RWPE2 (cell line): ENCODE measurements around the gene MCAM.

Source experiments
- ATAC-seq: fragments of 200-7000 bp; cut with Tn5 transposase; 3 replicates; pipeline ENCODE4 v1.9.1; 2021; ENCODE audit warnings: low read depth
- DNase-seq: peaks from one replicate; pipeline ENCODE4 v3.0.0-alpha.2; 2020; ENCODE audit warnings: low spot score
- H3K27ac ChIP-seq: fragments of 450-650 bp; 2 replicates; pipeline ENCODE4 v1.5.1; 2017; ENCODE audit warnings: mild to moderate bottlenecking; ENCODE audit not compliant: poor library complexity, severe bottlenecking
- H3K27me3 ChIP-seq: fragments of 250-450 bp; sonication (Bioruptor Pico); 2 replicates; pipeline ENCODE4 v1.5.1; 2021; ENCODE audit warnings: mild to moderate bottlenecking, moderate library complexity; ENCODE audit not compliant: insufficient read depth, poor library complexity, severe bottlenecking
- H3K36me3 ChIP-seq: fragments of 250-450 bp; sonication (Bioruptor Pico); 2 replicates; pipeline ENCODE4 v1.5.1; 2020; ENCODE audit warnings: low read depth, mild to moderate bottlenecking, moderate library complexity
- H3K4me1 ChIP-seq: fragments of 250-450 bp; sonication (Bioruptor Pico); 2 replicates; pipeline ENCODE4 v1.5.1; 2021; ENCODE audit warnings: mild to moderate bottlenecking, moderate library complexity; ENCODE audit not compliant: insufficient read depth, poor library complexity, severe bottlenecking
- H3K4me3 ChIP-seq: fragments of 250-450 bp; sonication (Bioruptor Pico); 2 replicates; pipeline ENCODE4 v1.5.1; 2021; ENCODE audit warnings: mild to moderate bottlenecking, moderate library complexity; ENCODE audit not compliant: severe bottlenecking
- H3K9me3 ChIP-seq: fragments of 250-450 bp; sonication (Bioruptor Pico); 2 replicates; pipeline ENCODE4 v1.5.1; 2021; ENCODE audit warnings: mild to moderate bottlenecking, moderate library complexity; ENCODE audit not compliant: severe bottlenecking
- TF ChIP-seq, protein P1 (sequence below): fragments of 450-650 bp; IDR thresholded peaks from one replicate; pipeline ENCODE4 v1.5.1; 2017; ENCODE audit warnings: mild to moderate bottlenecking, moderate library complexity; ENCODE audit not compliant: poor library complexity, severe bottlenecking

MCAM gene

DNA sequence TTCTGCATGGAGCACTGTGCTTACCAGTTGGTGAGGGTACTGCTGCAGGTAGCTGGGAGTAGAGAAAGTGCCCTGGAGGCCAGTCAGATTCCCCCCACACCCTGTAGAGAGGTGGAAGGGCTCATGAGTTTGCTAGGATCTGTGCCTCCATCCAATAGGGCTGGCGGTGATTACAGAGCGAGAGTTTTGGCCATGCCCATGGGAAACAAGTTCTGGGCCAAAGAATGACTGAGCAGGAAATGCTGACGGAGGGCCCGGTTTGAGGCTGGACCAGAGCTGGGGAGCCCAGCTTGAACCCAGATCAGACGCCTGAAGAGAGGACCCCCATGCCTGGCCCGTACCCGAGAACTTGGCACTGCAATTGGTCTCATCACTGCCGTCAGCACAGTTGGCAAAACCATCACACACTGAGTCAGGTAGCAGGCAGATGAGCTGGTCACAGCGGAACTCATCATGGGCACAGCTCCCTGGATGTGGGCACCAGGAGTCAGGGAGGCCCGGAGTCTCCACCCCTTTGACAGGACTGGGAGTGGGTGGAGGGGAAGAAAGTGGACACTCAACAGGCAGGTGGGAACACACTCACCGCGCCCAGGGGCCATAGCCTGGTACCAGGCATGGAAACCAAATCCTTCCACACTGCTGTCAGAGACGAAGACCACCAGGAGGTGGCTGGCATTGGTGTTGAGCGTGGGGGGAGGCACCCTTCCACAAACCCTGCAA is 27.5 kb upstream of the MCAM start:
- ATAC-seq (no peak), DNase-seq (no peak)
- H3K9me3 ChIP-seq = no peaks in the 10 kb centered on the region
- TF ChIP-seq, protein P1, sequence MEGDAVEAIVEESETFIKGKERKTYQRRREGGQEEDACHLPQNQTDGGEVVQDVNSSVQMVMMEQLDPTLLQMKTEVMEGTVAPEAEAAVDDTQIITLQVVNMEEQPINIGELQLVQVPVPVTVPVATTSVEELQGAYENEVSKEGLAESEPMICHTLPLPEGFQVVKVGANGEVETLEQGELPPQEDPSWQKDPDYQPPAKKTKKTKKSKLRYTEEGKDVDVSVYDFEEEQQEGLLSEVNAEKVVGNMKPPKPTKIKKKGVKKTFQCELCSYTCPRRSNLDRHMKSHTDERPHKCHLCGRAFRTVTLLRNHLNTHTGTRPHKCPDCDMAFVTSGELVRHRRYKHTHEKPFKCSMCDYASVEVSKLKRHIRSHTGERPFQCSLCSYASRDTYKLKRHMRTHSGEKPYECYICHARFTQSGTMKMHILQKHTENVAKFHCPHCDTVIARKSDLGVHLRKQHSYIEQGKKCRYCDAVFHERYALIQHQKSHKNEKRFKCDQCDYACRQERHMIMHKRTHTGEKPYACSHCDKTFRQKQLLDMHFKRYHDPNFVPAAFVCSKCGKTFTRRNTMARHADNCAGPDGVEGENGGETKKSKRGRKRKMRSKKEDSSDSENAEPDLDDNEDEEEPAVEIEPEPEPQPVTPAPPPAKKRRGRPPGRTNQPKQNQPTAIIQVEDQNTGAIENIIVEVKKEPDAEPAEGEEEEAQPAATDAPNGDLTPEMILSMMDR = no peak
- no peak overlapping the region for H3K4me3 ChIP-seq
- H3K4me1 ChIP-seq = no peaks in the 10 kb centered on the region
- no peak overlapping the region for H3K27ac ChIP-seq
- no peaks in the 10 kb centered on the region for H3K36me3 ChIP-seq
- H3K27me3 ChIP-seq = peaks cover 15% of the 10 kb centered on the region

DNA sequence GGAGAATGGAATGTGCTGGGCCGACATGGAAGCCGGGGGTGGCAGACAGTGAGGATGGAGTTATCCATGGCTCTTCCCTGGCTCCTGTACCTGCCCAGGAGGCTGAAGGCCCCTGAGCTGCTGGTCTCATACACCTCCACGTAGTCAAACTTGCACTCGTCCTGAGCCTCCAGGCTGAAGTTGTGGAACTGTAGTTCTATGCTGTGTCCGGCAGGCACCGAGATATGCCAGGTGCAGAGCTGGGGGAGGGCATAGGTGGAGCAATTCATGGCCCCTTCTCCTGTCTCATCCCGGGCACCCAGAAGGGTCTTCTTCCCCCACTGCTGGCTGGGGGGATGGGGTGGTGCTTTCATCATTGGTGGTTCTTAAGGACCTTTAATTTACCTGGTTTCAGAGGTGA is 26.8 kb upstream of the MCAM start:
- H3K27me3 ChIP-seq = peaks cover 15% of the 10 kb centered on the region
- no peak overlapping the region for H3K27ac ChIP-seq
- H3K36me3 ChIP-seq = no peaks in the 10 kb centered on the region
- no peak overlapping the region for H3K4me3 ChIP-seq
- ATAC-seq = no peak
- H3K9me3 ChIP-seq = no peaks in the 10 kb centered on the region
- H3K4me1 ChIP-seq = no peaks in the 10 kb centered on the region
- TF ChIP-seq, protein P1 = no peak
- DNase-seq = no peak

DNA sequence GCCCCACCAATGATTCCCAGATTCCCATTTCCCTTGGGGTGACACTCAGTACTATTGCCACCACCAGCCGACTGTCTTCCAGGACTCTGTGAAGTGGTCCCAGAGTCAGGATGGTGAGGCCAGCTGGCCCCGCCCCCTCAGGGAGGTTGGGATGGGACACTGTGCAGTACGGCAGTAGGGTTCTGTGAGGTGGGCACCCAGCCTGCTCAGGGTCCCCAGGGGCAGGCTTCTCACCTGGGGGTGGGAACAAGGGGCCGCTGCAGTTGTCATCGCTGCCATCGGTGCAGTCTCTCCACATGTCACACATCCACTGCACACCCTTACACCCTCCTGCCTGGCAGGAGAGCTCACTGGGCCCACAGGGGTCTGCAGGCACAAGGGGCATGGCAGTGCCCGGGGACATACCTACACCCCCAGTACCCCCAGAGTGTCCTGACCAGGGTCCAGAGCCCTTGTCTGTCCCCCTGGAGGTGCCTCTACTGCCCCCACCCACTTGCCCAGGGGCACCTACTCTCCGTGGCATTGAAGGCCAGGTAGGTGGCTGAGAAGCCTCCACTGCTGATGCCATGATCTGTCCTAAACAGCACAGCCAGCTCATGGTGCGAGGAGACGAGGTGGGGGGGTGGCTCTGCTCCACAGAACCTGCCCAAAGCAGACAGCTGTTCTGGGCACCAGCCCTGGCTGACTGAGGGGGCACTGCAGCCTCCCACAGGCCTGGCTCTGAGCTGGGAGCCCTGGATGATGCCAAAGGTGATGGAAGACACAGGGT is 25.6 kb upstream of the MCAM start:
- ATAC-seq (no peak), DNase-seq (peak; percentile 51)
- TF ChIP-seq, protein P1 = no peak
- Histone ChIP-seq H3K4me1 (peaks cover 5% of the 10 kb centered on the region), H3K9me3 (no peaks in the 10 kb centered on the region), H3K27ac (no peak overlapping the region), H3K36me3 (no peaks in the 10 kb centered on the region), H3K4me3 (no peak overlapping the region), H3K27me3 (peaks cover 15% of the 10 kb centered on the region)

DNA sequence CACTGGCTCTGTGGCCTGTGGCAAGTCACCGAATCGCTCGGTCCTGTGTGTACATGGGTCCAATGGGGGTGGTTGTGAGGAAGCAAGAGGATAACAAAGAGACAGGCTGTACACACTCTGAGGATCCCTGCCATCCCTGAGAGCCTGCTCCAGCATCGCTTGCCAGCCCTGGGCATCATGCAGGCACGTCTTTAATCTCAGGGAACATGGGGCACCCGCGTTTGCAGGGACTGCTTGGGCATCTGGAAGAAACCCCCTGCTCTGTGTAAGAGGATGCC is 25.0 kb upstream of the MCAM start:
- H3K27ac ChIP-seq = no peak overlapping the region
- H3K36me3 ChIP-seq = peaks cover 4% of the 10 kb centered on the region; the same call in 1 of the 2 replicates
- ATAC-seq (no peak), DNase-seq (peak; percentile 35)
- TF ChIP-seq, protein P1 = no peak
- peaks cover 15% of the 10 kb centered on the region for H3K27me3 ChIP-seq
- H3K4me1 ChIP-seq = peaks cover 10% of the 10 kb centered on the region
- no peak overlapping the region for H3K4me3 ChIP-seq
- H3K9me3 ChIP-seq = no peaks in the 10 kb centered on the region
